ENCODE measurements around the gene PRKAR2B.

PRKAR2B gene

DNA sequence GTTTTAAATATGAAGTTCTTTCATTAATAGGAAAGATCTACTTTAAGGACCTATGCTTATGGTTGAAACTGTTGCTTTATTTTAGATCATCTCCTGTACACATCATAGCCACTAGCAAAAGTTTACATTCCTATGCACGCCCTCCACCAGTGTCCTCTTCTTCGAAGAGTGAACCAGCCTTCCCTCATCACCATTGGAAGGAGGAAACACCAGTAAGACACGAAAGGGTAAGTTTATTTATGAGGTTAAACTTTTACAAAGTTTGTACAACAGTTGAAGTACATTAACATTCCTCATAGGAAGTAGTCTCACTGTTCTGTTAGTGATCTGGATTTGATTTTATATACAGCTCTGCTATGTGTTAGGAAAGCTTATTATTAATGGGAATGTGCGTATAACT is 141.2 kb downstream of the PRKAR2B start:
- DNase-seq (ENCODE audit: low read depth), result no peak

GRCh38 chr7:107186240-107186639 is 141.7 kb downstream of the PRKAR2B start:
- DNase-seq (ENCODE audit: low read depth), result no peak

GRCh38 chr7:107187774-107188173 is 143.3 kb downstream of the PRKAR2B start:
- no peak for DNase-seq (ENCODE audit: low read depth)

GRCh38 chr7:107190090-107190489 is 145.6 kb downstream of the PRKAR2B start:
- no peak for DNase-seq (ENCODE audit: low read depth)

- no peak for DNase-seq (ENCODE audit: low read depth)
These were observed 149.5 kb downstream of the PRKAR2B start for GRCh38 chr7:107194052-107194451.

- no peak for DNase-seq (ENCODE audit: low read depth)
These were observed 152.5 kb downstream of the PRKAR2B start for GRCh38 chr7:107196834-107197610.

GRCh38 chr7:107201795-107202450 is 157.4 kb downstream of the PRKAR2B start:
- DNase-seq (ENCODE audit: low read depth), result no peak

GRCh38 chr7:107203607-107204006 is 159.1 kb downstream of the PRKAR2B start:
- no peak for DNase-seq (ENCODE audit: low read depth)

DNA sequence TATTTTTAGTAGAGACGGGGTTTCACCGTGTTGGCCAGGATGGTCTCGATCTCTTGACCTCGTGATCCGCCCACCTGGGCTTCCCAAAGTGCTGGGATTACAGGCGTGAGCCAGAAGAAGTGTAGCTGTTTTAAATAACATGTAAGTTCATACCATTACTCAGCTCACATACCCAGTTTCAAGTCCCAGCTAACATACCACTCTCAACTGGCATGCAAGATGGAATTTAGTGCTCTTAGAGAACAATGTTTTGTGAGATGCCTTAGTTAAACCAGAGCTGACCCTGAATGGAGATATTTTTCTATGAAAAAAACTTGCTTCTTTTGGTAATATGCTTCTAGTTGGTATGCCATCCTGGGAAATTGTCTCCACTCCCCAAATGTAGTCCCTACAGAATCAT is 161.6 kb downstream of the PRKAR2B start:
- DNase-seq (ENCODE audit: low read depth), result no peak

DNA sequence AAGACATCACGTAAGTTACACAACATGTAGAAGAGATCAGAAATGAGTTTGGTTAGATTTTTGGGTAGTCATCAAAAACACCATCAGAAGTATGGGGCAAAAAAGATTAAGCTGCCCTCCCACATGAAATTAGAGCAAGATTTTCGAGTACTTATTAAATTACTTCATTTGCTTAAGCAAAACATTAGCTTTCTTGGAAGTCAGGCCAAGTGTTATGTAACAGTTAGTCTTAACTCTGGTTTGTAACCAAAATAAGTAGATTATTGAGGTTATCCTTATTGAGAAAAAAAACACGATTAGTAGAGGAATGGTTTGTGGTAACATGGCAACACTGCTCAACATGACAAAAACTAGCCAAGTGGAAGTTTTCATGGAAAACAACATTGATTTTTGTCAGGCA is 162.2 kb downstream of the PRKAR2B start:
- DNase-seq (ENCODE audit: low read depth), result no peak

DNA sequence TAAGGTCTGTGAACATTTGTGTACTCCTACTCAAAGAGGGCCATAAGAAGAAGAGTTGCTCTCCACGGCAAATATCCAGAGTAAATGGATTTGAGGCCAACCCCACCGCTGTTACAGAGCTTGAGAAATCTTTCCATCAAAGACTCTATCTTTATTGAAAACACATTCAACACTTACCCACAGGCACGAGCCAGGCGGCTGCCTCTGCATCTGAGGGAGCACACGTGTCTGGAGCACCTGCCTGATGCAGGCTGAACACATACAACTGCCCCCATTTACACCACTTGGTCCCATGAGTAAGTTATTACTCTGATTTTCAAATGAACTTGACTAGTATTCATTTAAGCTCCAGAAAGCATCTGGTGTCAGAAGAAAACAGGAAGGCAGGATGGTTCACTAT is 163.0 kb downstream of the PRKAR2B start:
- DNase-seq (ENCODE audit: low read depth), result no peak

- DNase-seq (ENCODE audit: low read depth), result no peak
These were observed 163.6 kb downstream of the PRKAR2B start for GRCh38 chr7:107208024-107208521.

- no peak for DNase-seq (ENCODE audit: low read depth)
These were observed 164.1 kb downstream of the PRKAR2B start for GRCh38 chr7:107208563-107208962.

- DNase-seq (ENCODE audit: low read depth), result no peak
These were observed 165.1 kb downstream of the PRKAR2B start for GRCh38 chr7:107209565-107209964.

GRCh38 chr7:107210400-107210799 is 165.9 kb downstream of the PRKAR2B start:
- DNase-seq (ENCODE audit: low read depth), result no peak

Measured in HS-27A (cell line).